RWPE1 (cell line): ENCODE data around the gene PYURF.

Experiments
- CTCF ChIA-PET: fragments of 350-600 bp; sonication (Branson Sonifier 250); formaldehyde crosslinking; extraction: SDS; loops from one replicate; lab custom pipeline; 2021; lab: Yijun Ruan, JAX
- POLR2A ChIA-PET: fragments of 400-600 bp; formaldehyde crosslinking; extraction: SDS; loops from one replicate; lab custom pipeline; 2020; ENCODE audit warnings: antibody characterized with exemption; ENCODE audit not compliant: low non-redundant PET; lab: Yijun Ruan, JAX
- DNase-seq: peaks from one replicate; pipeline ENCODE4 v3.0.0; 2012; ENCODE audit warnings: low spot score
- H3K27ac ChIP-seq: fragments of 450-650 bp; 2 replicates; pipeline ENCODE4 v1.5.1; 2017
- TF ChIP-seq, protein P1 (sequence below): fragments of 450-650 bp; conservative IDR thresholded peaks from 2 replicates; pipeline ENCODE4 v1.5.1; 2017; ENCODE audit warnings: low read depth, mild to moderate bottlenecking

The PYURF gene

GRCh38 chr4:88478247-88478646 is 45.3 kb downstream of the PYURF start:
- ChIA-PET POLR2A (no interaction called here), CTCF (no interaction called here)
- DNase-seq, result no peak
- no peak overlapping the region for H3K27ac ChIP-seq
- TF ChIP-seq, protein P1, sequence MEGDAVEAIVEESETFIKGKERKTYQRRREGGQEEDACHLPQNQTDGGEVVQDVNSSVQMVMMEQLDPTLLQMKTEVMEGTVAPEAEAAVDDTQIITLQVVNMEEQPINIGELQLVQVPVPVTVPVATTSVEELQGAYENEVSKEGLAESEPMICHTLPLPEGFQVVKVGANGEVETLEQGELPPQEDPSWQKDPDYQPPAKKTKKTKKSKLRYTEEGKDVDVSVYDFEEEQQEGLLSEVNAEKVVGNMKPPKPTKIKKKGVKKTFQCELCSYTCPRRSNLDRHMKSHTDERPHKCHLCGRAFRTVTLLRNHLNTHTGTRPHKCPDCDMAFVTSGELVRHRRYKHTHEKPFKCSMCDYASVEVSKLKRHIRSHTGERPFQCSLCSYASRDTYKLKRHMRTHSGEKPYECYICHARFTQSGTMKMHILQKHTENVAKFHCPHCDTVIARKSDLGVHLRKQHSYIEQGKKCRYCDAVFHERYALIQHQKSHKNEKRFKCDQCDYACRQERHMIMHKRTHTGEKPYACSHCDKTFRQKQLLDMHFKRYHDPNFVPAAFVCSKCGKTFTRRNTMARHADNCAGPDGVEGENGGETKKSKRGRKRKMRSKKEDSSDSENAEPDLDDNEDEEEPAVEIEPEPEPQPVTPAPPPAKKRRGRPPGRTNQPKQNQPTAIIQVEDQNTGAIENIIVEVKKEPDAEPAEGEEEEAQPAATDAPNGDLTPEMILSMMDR, result no peak

- ChIA-PET POLR2A (no interaction called here), CTCF (no interaction called here)
- DNase-seq, result no peak
- no peak overlapping the region for H3K27ac ChIP-seq
- TF ChIP-seq, protein P1, result no peak
These were observed 46.2 kb downstream of the PYURF start for GRCh38 chr4:88477229-88477860.
